GM12864 (cell line): ENCODE data around the gene DNASE1L1.

ENCODE experiments used
- DNase-seq: peaks from one replicate; pipeline ENCODE4 v3.0.0-alpha.2; 2011; ENCODE audit warnings: low read depth
- H3K4me3 ChIP-seq: 2 replicates; pipeline ENCODE4 v1.5.1; 2011; ENCODE audit warnings: mild to moderate bottlenecking, low read depth, low read length, control low read depth
- TF ChIP-seq, protein P1 (sequence below): IDR thresholded peaks from 2 replicates; pipeline ENCODE4 v1.5.1; 2011; ENCODE audit warnings: low read depth, mild to moderate bottlenecking, moderate library complexity, low read length, control low read depth, inconsistent platforms; ENCODE audit errors: missing control alignments

DNASE1L1 gene

DNA sequence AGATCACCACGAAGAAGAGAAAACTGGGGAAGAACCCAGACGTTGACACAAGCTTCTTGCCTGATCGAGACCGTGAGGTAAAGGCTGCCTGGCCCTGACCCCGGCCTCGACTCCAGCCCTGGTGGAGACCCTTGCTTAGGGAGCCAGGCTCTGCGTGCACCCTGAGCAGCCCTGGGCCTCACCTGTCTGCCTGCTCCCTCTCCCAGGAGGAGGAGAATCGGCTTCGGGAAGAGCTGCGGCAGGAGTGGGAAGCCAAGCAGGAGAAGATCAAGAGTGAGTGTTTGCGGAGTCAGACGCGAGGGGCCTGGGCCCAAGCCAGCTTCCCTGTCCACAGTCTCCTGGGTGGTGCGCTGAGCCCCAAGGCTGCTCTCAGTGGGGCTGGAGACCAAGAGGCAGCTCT is 39.4 kb upstream of the DNASE1L1 start:
- H3K4me3 ChIP-seq: no peak overlapping the region
- TF ChIP-seq, protein P1, sequence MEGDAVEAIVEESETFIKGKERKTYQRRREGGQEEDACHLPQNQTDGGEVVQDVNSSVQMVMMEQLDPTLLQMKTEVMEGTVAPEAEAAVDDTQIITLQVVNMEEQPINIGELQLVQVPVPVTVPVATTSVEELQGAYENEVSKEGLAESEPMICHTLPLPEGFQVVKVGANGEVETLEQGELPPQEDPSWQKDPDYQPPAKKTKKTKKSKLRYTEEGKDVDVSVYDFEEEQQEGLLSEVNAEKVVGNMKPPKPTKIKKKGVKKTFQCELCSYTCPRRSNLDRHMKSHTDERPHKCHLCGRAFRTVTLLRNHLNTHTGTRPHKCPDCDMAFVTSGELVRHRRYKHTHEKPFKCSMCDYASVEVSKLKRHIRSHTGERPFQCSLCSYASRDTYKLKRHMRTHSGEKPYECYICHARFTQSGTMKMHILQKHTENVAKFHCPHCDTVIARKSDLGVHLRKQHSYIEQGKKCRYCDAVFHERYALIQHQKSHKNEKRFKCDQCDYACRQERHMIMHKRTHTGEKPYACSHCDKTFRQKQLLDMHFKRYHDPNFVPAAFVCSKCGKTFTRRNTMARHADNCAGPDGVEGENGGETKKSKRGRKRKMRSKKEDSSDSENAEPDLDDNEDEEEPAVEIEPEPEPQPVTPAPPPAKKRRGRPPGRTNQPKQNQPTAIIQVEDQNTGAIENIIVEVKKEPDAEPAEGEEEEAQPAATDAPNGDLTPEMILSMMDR: no peak
- no peak for DNase-seq

DNA sequence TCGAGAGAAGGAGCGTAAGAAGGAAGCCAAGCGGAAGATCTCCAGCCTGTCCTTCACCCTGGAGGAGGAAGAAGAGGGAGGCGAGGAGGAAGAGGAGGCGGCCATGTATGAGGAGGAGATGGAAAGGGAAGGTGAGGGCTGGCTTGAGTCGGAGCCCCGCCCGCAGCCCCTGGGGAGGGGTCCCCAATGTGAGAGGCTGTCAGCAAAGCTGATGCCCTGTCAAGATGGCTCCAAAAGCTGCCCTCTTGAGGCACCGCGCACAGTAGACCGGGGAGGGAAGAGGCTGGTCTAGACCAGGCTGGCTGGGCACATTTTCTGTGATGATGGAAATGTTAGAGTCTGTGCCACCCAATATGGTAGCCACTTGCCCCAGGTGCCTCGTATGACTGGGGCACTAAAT is 37.4 kb upstream of the DNASE1L1 start:
- TF ChIP-seq, protein P1: no peak
- DNase-seq: no peak
- no peak overlapping the region for H3K4me3 ChIP-seq

DNA sequence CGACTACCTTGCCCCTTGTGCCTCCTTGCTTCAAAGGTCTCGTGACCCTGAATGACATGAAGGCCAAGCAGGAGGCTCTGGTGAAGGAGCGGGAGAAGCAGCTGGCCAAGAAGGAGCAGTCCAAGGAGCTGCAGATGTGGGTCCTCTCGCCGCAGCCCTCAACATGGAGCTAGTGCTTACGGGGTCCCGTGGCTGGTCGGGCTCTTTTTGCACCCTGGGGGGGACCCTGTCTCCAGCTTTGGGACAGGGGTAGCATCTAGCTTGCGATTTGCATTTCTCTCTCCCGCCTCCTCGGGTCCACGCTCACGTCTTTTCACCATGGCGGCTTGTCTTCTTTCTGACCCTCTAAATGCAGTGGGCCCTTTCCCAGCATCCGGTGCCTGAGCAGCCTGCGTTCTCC is 36.7 kb upstream of the DNASE1L1 start:
- TF ChIP-seq, protein P1: no peak
- no peak overlapping the region for H3K4me3 ChIP-seq
- no peak for DNase-seq

DNA sequence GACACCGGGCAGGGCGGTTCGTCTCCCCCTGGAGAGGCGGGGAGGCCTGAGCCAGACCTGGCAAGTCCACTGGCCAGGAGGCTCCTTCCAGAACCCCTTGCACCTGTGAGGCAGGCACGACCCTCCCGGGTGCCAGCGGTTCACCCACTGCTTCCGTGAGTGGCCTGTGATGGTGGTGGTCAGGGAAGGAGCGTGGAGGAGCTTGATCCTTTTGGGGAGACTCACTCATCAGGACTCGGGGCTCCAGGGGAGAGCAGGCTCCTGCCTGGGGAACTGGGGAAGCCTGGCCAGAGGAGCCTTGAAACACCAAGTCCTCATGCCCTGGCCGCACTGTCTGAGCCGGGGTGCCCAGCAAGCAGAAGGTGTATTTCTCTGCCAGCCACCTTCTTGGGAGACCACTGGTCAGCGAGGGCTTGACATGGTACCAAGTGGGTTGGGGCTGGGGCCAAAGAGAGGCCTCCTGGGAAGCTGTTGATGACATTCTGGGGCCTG is 35.7 kb upstream of the DNASE1L1 start:
- no peak for DNase-seq
- H3K4me3 ChIP-seq: peak overlapping the region; percentile 82
- TF ChIP-seq, protein P1: no peak

DNA sequence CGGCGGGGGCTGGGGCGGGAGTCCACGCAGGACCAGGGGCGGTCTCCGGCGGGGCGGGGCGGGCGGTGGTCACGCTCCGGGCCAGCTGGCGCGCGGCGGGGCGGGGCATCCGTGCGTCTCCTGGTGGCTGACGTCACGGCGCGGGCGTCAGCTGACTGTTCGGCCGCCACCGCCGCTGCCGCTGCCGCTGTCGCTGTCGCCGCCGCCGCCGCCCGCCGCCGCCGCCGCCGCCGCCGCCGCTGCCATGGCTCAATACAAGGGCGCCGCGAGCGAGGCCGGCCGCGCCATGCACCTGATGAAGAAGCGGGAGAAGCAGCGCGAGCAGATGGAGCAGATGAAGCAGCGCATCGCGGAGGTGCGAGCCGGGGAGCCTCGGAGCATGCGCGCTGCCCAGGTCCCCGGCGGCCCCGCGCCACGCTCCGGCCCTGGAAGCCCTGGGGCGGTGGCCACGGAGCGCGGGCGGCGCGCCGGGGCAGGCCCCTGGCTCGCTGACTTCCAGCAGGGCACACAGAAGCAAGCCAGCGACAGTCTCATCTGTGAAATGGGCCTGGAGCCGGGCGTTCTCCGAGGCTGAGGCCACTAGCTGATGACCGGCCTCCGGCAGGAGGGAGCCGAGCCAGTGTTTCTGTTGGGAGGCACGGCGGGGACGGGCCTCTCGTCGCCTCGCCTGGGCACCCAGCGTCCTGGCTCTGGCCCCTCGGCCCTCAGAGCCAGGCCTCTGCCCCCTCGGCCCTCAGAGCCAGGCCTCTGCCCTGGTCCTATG is 35.1 kb upstream of the DNASE1L1 start, which contains the start of gene FAM50A:
Gene FAM50A, plus strand, starts transcription at position 150 of the 763 bp plus-strand sequence. Its CDS starts 95 bp downstream, at position 245.
- TF ChIP-seq, protein P1: no peak
- DNase-seq: no peak
- H3K4me3 ChIP-seq: peak within 1 kb of the TSS; percentile 82

DNA sequence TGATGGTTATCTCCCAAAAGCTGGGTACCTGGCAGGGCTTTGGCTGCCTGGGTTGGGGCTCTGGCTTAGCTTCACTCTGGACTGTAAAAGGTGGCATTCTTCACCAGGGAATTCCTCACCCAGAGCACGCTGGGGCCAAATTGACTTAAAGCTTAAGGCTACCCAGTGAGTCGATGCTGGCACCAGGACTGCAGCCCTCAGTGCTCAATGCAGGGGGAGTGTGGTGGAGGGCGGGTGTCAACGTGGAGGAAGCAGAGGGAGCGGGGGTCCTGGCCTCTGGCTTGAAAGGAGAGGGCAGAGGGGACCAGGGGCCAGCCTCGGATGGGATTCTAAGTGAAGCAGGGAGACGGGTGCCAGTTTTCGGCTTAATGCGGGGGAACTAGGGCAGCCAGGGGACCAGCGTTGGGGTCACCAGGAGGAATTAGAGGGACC is 34.4 kb upstream of the DNASE1L1 start:
- DNase-seq: no peak
- H3K4me3 ChIP-seq: peak overlapping the region; percentile 39
- TF ChIP-seq, protein P1: no peak

DNA sequence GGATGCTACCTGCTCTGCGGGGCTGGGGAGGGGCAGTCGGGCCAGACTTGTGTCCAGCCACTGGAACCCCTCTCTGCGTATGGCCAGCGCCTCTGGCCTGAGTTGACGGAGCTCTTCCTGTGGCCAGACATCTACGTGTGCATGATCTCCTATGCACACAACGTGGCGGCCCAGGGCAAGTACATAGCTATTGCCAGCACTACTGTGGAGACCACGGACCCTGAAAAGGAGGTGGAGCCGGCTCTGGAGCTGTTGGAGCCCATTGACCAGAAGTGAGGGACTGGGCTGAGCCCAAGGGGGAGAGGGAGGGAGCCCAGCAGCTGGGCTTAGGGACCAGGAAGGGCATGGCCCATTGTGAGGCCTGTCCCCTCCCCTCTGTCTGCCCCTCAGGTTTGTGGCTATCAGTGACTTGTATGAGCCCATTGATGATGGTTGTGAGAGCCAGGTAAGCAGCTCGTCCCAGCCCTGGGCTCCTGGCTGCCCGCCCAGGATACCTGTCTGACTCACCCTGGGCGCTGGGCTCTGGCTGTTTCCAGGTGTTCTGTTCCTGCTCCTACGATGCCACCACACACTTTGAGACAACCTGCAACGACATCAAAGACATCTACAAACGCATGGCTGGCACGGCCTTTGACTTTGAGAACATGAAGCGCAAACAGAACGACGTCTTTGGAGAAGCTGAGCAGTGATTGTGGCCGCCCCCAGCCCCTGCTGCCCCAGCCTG is 33.1 kb upstream of the DNASE1L1 start:
- no peak for DNase-seq
- no peak overlapping the region for H3K4me3 ChIP-seq
- TF ChIP-seq, protein P1: no peak
